IMR-90 (cell line): ENCODE data around the gene SGMS1. TPM values are rescaled to one million over a fixed set of nuclear protein-coding genes. Genes with fewer than 3 reads are reported as not detected.

Experiments
- ATAC-seq: fragments of 200-7000 bp; cut with Tn5 transposase; 2 replicates; pipeline ENCODE4 v1.9.1; 2020; ENCODE audit warnings: low read depth, mild to moderate bottlenecking, moderate library complexity
- BruUV-seq: library from RNA; stranded (reverse); fragments of 400-500 nt; replicated peaks from 2 replicates; lab custom pipeline; 2021; lab: Mats Ljungman, UMichigan
- CTCF ChIA-PET: fragments of 300-600 bp; formaldehyde crosslinking; extraction: SDS; loops from one replicate; lab custom pipeline; 2021; ENCODE audit warnings: antibody characterized with exemption; lab: Yijun Ruan, JAX
- POLR2A ChIA-PET: fragments of 300-600 bp; sonication (Branson Sonifier 250); formaldehyde crosslinking; loops from one replicate; lab custom pipeline; 2022; ENCODE audit warnings: antibody characterized with exemption; ENCODE audit not compliant: unreplicated experiment; lab: Charles Lee
- DNase-seq: peaks from one replicate; pipeline ENCODE4 v3.0.0; 2013
- H2AFZ ChIP-seq: replicated peaks from 2 replicates; pipeline ENCODE3; 2013; ENCODE audit warnings: low read length, mild to moderate bottlenecking; ENCODE audit not compliant: poor library complexity
- H2AK5ac ChIP-seq: 2 replicates; pipeline ENCODE4 v1.6.1; 2013; ENCODE audit warnings: low read depth, low read length, inconsistent platforms
- H2AK9ac ChIP-seq: replicated peaks from 2 replicates; pipeline ENCODE3; 2013; ENCODE audit warnings: mild to moderate bottlenecking, low read depth, low read length, moderate library complexity; ENCODE audit not compliant: poor library complexity
- H2BK120ac ChIP-seq: 2 replicates; pipeline ENCODE4 v1.6.1; 2013; ENCODE audit warnings: low read depth, low read length, inconsistent platforms
- H2BK15ac ChIP-seq: 3 replicates; pipeline ENCODE4 v1.6.1; 2013; ENCODE audit warnings: low read depth, low read length, inconsistent platforms
- H2BK20ac ChIP-seq: 2 replicates; pipeline ENCODE4 v1.6.1; 2013; ENCODE audit warnings: low read depth, mild to moderate bottlenecking, inconsistent platforms, low read length, moderate library complexity
- H2BK5ac ChIP-seq: 2 replicates; pipeline ENCODE4 v1.6.1; 2013; ENCODE audit warnings: mild to moderate bottlenecking, low read depth, low read length, inconsistent platforms; ENCODE audit not compliant: poor library complexity, severe bottlenecking
- H3K14ac ChIP-seq: replicated peaks from 2 replicates; pipeline ENCODE4 v1.6.1; 2013; ENCODE audit warnings: low read depth, low read length, inconsistent platforms
- H3K18ac ChIP-seq: 2 replicates; pipeline ENCODE4 v1.6.1; 2013; ENCODE audit warnings: low read depth, low read length, control low read depth
- H3K23ac ChIP-seq: 2 replicates; pipeline ENCODE4 v1.6.1; 2013; ENCODE audit warnings: low read depth, low read length, inconsistent platforms
- H3K27ac ChIP-seq: 2 replicates; pipeline ENCODE4 v1.5.1; 2013; ENCODE audit warnings: mild to moderate bottlenecking, control low read depth, low read length; ENCODE audit not compliant: insufficient read depth
- H3K27me3 ChIP-seq: 2 replicates; pipeline ENCODE4 v1.6.1; 2013; ENCODE audit warnings: low read length; ENCODE audit not compliant: control insufficient read depth, insufficient read depth
- H3K36me3 ChIP-seq: 2 replicates; pipeline ENCODE4 v1.6.1; 2013; ENCODE audit warnings: low read length, mixed read lengths; ENCODE audit not compliant: control insufficient read depth, insufficient read depth
- H3K4ac ChIP-seq: 2 replicates; pipeline ENCODE4 v1.6.1; 2013; ENCODE audit warnings: low read depth, low read length, inconsistent platforms
- H3K4me1 ChIP-seq: 2 replicates; pipeline ENCODE4 v1.6.1; 2013; ENCODE audit warnings: low read length, mixed read lengths; ENCODE audit not compliant: control insufficient read depth, insufficient read depth
- H3K4me2 ChIP-seq: 2 replicates; pipeline ENCODE4 v1.6.1; 2013; ENCODE audit warnings: low read depth, mild to moderate bottlenecking, control low read depth, low read length, moderate library complexity
- H3K4me3 ChIP-seq: 2 replicates; pipeline ENCODE4 v1.5.1; 2013; ENCODE audit warnings: low read depth, mild to moderate bottlenecking, control low read depth, low read length, moderate library complexity; ENCODE audit not compliant: insufficient read depth
- H3K56ac ChIP-seq: 2 replicates; pipeline ENCODE4 v1.6.1; 2013; ENCODE audit warnings: low read length, inconsistent platforms; ENCODE audit not compliant: insufficient read depth; ENCODE audit errors: extremely low read depth
- H3K79me1 ChIP-seq, 2 experiments: 2 replicates each; pipeline ENCODE4 v1.6.1; 2013; ENCODE audit warnings: low read length in 2 of 2, inconsistent platforms in 1 of 2, low read depth in 1 of 2
- H3K9ac ChIP-seq: 2 replicates; pipeline ENCODE4 v1.6.1; 2013; ENCODE audit warnings: low read depth, low read length, control low read depth
- H3K9me1 ChIP-seq: 2 replicates; pipeline ENCODE4 v1.6.1; 2013; ENCODE audit warnings: low read length, inconsistent platforms; ENCODE audit not compliant: insufficient read depth
- H3K9me3 ChIP-seq: 2 replicates; pipeline ENCODE4 v1.6.1; 2013; ENCODE audit warnings: low read length; ENCODE audit not compliant: control insufficient read depth, insufficient read depth
- H4K20me1 ChIP-seq: 2 replicates; pipeline ENCODE4 v1.6.1; 2013; ENCODE audit warnings: low read length, inconsistent platforms; ENCODE audit not compliant: insufficient read depth
- H4K5ac ChIP-seq: 2 replicates; pipeline ENCODE4 v1.6.1; 2013; ENCODE audit warnings: mild to moderate bottlenecking, low read depth, low read length, control low read depth
- H4K8ac ChIP-seq, 2 experiments: 2 replicates each; pipeline ENCODE4 v1.6.1; 2013; ENCODE audit warnings: low read depth in 2 of 2, low read length in 2 of 2, control low read depth in 1 of 2, inconsistent platforms in 1 of 2
- H4K91ac ChIP-seq: 2 replicates; pipeline ENCODE4 v1.6.1; 2013; ENCODE audit warnings: low read depth, low read length, inconsistent platforms; ENCODE audit not compliant: insufficient read depth
- BHLHE40 ChIP-seq: fragments of 150-350 bp; IDR thresholded peaks from 2 replicates; pipeline ENCODE4 v1.6.1; 2016; ENCODE audit warnings: mild to moderate bottlenecking, low read depth, low read length
- CHD1 ChIP-seq: IDR thresholded peaks from 2 replicates; pipeline ENCODE4 v1.6.1; 2012; ENCODE audit warnings: low read depth, low read length, improper control_type of control experiment
- FOS ChIP-seq: fragments of 150-350 bp; IDR thresholded peaks from 2 replicates; pipeline ENCODE4 v1.6.1; 2016; ENCODE audit warnings: low read depth, low read length
- MAFK ChIP-seq: IDR thresholded peaks from 2 replicates; pipeline ENCODE4 v1.6.1; 2012; ENCODE audit warnings: low read depth, low read length, improper control_type of control experiment
- MAZ ChIP-seq: IDR thresholded peaks from 2 replicates; pipeline ENCODE4 v1.6.1; 2012; ENCODE audit warnings: low read depth, mild to moderate bottlenecking, low read length, improper control_type of control experiment, moderate library complexity, borderline replicate concordance
- NFE2L2 ChIP-seq: fragments of 150-350 bp; IDR thresholded peaks from 2 replicates; pipeline ENCODE4 v1.6.1; 2016; ENCODE audit warnings: low read depth, mild to moderate bottlenecking, low read length
- POLR2A ChIP-seq: IDR thresholded peaks from 2 replicates; pipeline ENCODE4 v1.6.1; 2012; ENCODE audit warnings: mild to moderate bottlenecking, low read depth, low read length
- RAD21 ChIP-seq: IDR thresholded peaks from 2 replicates; pipeline ENCODE4 v1.6.1; 2012; ENCODE audit warnings: low read length, improper control_type of control experiment
- WGBS, 2 experiments: methylation state at CpG; one replicate each; pipeline versions ENCODE4 v1.1.5 to v1.1.7; 2013; ENCODE audit warnings: missing lambda C conversion rate in 2 of 2; ENCODE audit not compliant: insufficient read length in 1 of 2; ENCODE audit errors: extremely low coverage in 2 of 2; 5-methylcytosine and 5-hydroxymethylcytosine counted together
- dilution Hi-C: fragments of 300-500 bp; cut with HindIII; formaldehyde crosslinking; loops from one replicate; pipeline ENCODE4 v1.14.3; 2018; ENCODE audit warnings: low sequenced_read_pairs; ENCODE audit not compliant: unreplicated experiment
- in situ Hi-C: fragments of 300-500 bp; cut with MboI; formaldehyde crosslinking; loops from 3 replicates; pipeline ENCODE4 v1.14.3; 2019; ENCODE audit warnings: low sequenced_read_pairs, inconsistent platforms, mixed read lengths
- intact Hi-C: fragments of 100-400 bp; cut with micrococcal nuclease; formaldehyde crosslinking; loops from 2 replicates; pipeline ENCODE4 v1.10.0; 2022
- polyA plus RNA-seq, 3 experiments: library from polyadenylated mRNA; depleted of rRNA; stranded (reverse); fragments of >200 nt; gene quantifications; 2 replicates each; pipeline ENCODE4 v1.2.3, GENCODE V29; 2012; ENCODE audit warnings: low replicate concordance in 1 of 3
- total RNA-seq: library from RNA; depleted of rRNA; stranded (reverse); fragments of >200 nt; gene quantifications from 2 replicates; pipeline ENCODE4 v1.2.3, GENCODE V29; 2012
- TF ChIP-seq, protein P1 (sequence below): fragments of 150-350 bp; IDR thresholded peaks from 2 replicates; pipeline ENCODE4 v1.6.1; 2016; ENCODE audit warnings: low read depth, mild to moderate bottlenecking, low read length, moderate library complexity, borderline replicate concordance

Gene SGMS1
- total and polyA plus RNA-seq, 2 of the 4 experiments (the other 2 are of a cell fraction) = 9.8 to 30.8 TPM

DNA sequence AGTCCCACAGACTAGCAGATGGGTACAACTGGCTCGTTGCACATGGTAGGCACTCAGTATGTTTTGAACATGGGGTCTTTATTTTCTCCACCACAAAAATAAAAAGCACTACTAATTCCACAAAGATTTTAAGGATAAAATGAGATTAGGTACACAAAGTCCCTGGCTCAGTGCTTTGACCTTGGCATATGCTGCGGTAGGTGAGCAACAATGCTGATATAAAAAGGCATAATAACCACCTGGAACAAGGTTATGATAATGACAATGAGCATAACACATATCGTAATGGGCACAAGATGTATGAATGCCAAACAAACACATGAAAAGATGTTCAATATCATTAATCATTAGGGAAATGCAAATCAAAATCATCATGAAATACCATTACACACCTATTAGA is 26.9 kb downstream of the SGMS1 start:
- Histone ChIP-seq H4K8ac (no peak overlapping the region), H2BK120ac (no peak overlapping the region), H2AK5ac (no peak overlapping the region), H3K4me2 (no peak overlapping the region), H3K36me3 (no peaks in the 10 kb centered on the region), H3K9me1 (peaks cover 19% of the 10 kb centered on the region), H3K9ac (no peak overlapping the region), H4K5ac (no peak overlapping the region), H3K9me3 (no peaks in the 10 kb centered on the region), H3K4me1 (peaks cover 22% of the 10 kb centered on the region), H3K4me3 (no peak overlapping the region), H3K27me3 (no peaks in the 10 kb centered on the region), H2BK5ac (no peak overlapping the region), H2AK9ac (no peak overlapping the region), H3K14ac (no peak overlapping the region), H2BK15ac (no peak overlapping the region), H3K4ac (no peak overlapping the region), H3K79me1 (peaks cover 23 to 51% of the 10 kb centered on the region in 2 experiments), H4K20me1 (peaks cover 8% of the 10 kb centered on the region; the same call in 1 of the 2 replicates), H2BK20ac (no peak overlapping the region), H4K91ac (no peak overlapping the region), H2AFZ (no peak overlapping the region), H3K23ac (no peak overlapping the region), H3K56ac (no peak overlapping the region), H3K27ac (no peak overlapping the region), H3K18ac (no peak overlapping the region)
- ChIA-PET POLR2A (no interaction called here), CTCF (no interaction called here)
- ATAC-seq (no peak), DNase-seq (no peak)
- dilution Hi-C loops = no loop called here
- BruUV-seq = no TSS peak
- intact Hi-C loops = no loop called here
- in situ Hi-C loops = no loop called here
- no CpG with 5 or more reads among the region's 3 CpGs for WGBS, 2 experiments
- no peak for TF ChIP-seq NFE2L2
- TF ChIP-seq, protein P1, sequence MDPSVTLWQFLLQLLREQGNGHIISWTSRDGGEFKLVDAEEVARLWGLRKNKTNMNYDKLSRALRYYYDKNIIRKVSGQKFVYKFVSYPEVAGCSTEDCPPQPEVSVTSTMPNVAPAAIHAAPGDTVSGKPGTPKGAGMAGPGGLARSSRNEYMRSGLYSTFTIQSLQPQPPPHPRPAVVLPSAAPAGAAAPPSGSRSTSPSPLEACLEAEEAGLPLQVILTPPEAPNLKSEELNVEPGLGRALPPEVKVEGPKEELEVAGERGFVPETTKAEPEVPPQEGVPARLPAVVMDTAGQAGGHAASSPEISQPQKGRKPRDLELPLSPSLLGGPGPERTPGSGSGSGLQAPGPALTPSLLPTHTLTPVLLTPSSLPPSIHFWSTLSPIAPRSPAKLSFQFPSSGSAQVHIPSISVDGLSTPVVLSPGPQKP = no peak
- no peak for TF ChIP-seq BHLHE40
- no peak for TF ChIP-seq CHD1
- no peak for TF ChIP-seq RAD21
- no peak for TF ChIP-seq MAFK
- TF ChIP-seq MAZ = no peak
- no peak for TF ChIP-seq FOS
- no peak for TF ChIP-seq POLR2A
